Measurements from ENCODE around the gene PLEKHG4B.
A peak's percentile ranks its signal among the peaks of the same experiment; 100 is the strongest.

The PLEKHG4B gene

GRCh38 chr5:167511-167910, 75.5 kb downstream of the PLEKHG4B start:
- TF ChIP-seq RAD21 (IDR thresholded peaks at IDR 0.05; ENCODE audit: low read depth) (no peak), MAX (IDR thresholded peaks at IDR 0.05) (no peak), TCF12 (IDR thresholded peaks at IDR 0.05; ENCODE audit: low read depth) (no peak), CEBPB (IDR thresholded peaks at IDR 0.05) (no peak), YY1 (IDR thresholded peaks at IDR 0.05; ENCODE audit: low read depth) (no peak), TEAD4 (IDR thresholded peaks at IDR 0.05) (no peak)

- TF ChIP-seq FOXM1 (IDR thresholded peaks at IDR 0.05; ENCODE audit: borderline replicate concordance, low read depth) (no peak), TCF12 (IDR thresholded peaks at IDR 0.05; ENCODE audit: low read depth) (0 out of 2 replicates have a peak, but pooled peaks have one; percentile 11), CREB1 (IDR thresholded peaks at IDR 0.05; ENCODE audit: low read depth) (no peak), CEBPB (IDR thresholded peaks at IDR 0.05) (no peak), MAX (IDR thresholded peaks at IDR 0.05) (no peak), TAF1 (IDR thresholded peaks at IDR 0.05; ENCODE audit: low read depth) (no peak), REST (IDR thresholded peaks at IDR 0.05; ENCODE audit: low read depth) (no peak), TEAD4 (IDR thresholded peaks at IDR 0.05) (no peak), RAD21 (IDR thresholded peaks at IDR 0.05; ENCODE audit: low read depth) (no peak), ZBTB7A (IDR thresholded peaks at IDR 0.05; ENCODE audit: low read depth) (no peak), YY1 (IDR thresholded peaks at IDR 0.05; ENCODE audit: low read depth) (no peak), EP300 (IDR thresholded peaks at IDR 0.05; ENCODE audit: borderline replicate concordance) (no peak), NFIC (IDR thresholded peaks at IDR 0.05) (0 out of 2 replicates have a peak, but pooled peaks have one; percentile 13), EGR1 (IDR thresholded peaks at IDR 0.05) (no peak), USF1 (IDR thresholded peaks at IDR 0.05) (no peak)
Measured at GRCh38 chr5:167982-168660, 76.2 kb downstream of the PLEKHG4B start.

GRCh38 chr5:169071-169727, 77.2 kb downstream of the PLEKHG4B start:
- TF ChIP-seq MAX (IDR thresholded peaks at IDR 0.05) (no peak), ZBTB7A (IDR thresholded peaks at IDR 0.05; ENCODE audit: low read depth) (no peak), CREB1 (IDR thresholded peaks at IDR 0.05; ENCODE audit: low read depth) (no peak), FOXM1 (IDR thresholded peaks at IDR 0.05; ENCODE audit: borderline replicate concordance, low read depth) (no peak), TCF12 (IDR thresholded peaks at IDR 0.05; ENCODE audit: low read depth) (no peak), NFIC (IDR thresholded peaks at IDR 0.05) (no peak), REST (IDR thresholded peaks at IDR 0.05; ENCODE audit: low read depth) (no peak), EP300 (IDR thresholded peaks at IDR 0.05; ENCODE audit: borderline replicate concordance) (no peak), CEBPB (IDR thresholded peaks at IDR 0.05) (no peak), USF1 (IDR thresholded peaks at IDR 0.05) (no peak), EGR1 (IDR thresholded peaks at IDR 0.05) (no peak), TAF1 (IDR thresholded peaks at IDR 0.05; ENCODE audit: low read depth) (no peak), RAD21 (IDR thresholded peaks at IDR 0.05; ENCODE audit: low read depth) (no peak)

GRCh38 chr5:169728-170094, 77.7 kb downstream of the PLEKHG4B start:
- TF ChIP-seq RAD21 (IDR thresholded peaks at IDR 0.05; ENCODE audit: low read depth): no peak
- TF ChIP-seq EGR1 (IDR thresholded peaks at IDR 0.05): no peak
- TF ChIP-seq USF1 (IDR thresholded peaks at IDR 0.05): no peak
- no peak for TF ChIP-seq MAX (IDR thresholded peaks at IDR 0.05)
- no peak for TF ChIP-seq CREB1 (IDR thresholded peaks at IDR 0.05; ENCODE audit: low read depth)
- TF ChIP-seq YY1 (IDR thresholded peaks at IDR 0.05; ENCODE audit: low read depth): no peak

Data from Ishikawa (cell line).